Uterus (tissue), 4 donors: ENCODE results near the gene PDK4. TPM values are rescaled to one million over a fixed set of nuclear protein-coding genes. Genes with fewer than 3 reads are reported as not detected.

Experiments
- DNase-seq, 2 donors: peaks; one replicate each; pipeline ENCODE4 v3.0.0-alpha.2; 2019 to 2020
- H3K27ac ChIP-seq, 2 donors: fragments of 200-600 bp; sonication (generic); 1 replicate in 1 of 2; 2 replicates in 1 of 2; pipeline ENCODE4 v1.5.1; 2016 to 2018
- H3K27me3 ChIP-seq, 2 donors: fragments of 200-600 bp; sonication (generic); one replicate each; pipeline ENCODE4 v1.5.1; 2018 to 2019; ENCODE audit warnings: control low read depth in 1 of 2
- H3K36me3 ChIP-seq, 2 donors: fragments of 200-600 bp; sonication (generic); one replicate each; pipeline ENCODE4 v1.5.1; 2019; ENCODE audit warnings: control low read depth in 1 of 2
- H3K4me1 ChIP-seq, 2 donors: fragments of 200-600 bp; sonication (generic); one replicate each; pipeline ENCODE4 v1.5.1; 2018 to 2019; ENCODE audit warnings: control low read depth in 1 of 2
- H3K4me3 ChIP-seq, 2 donors: fragments of 200-600 bp; sonication (generic); 1 replicate in 1 of 2; 2 replicates in 1 of 2; pipeline ENCODE4 v1.5.1; 2018 to 2019; ENCODE audit warnings: mild to moderate bottlenecking in 1 of 2
- H3K9me3 ChIP-seq, 2 donors: fragments of 200-600 bp; sonication (generic); one replicate each; pipeline ENCODE4 v1.5.1; 2019; ENCODE audit warnings: control low read depth in 1 of 2
- CTCF ChIP-seq, 4 experiments: fragments of 200-600 bp in 2 of 4; fragments of 450-650 bp in 2 of 4; sonication (generic) in 2 of 4; IDR thresholded peaks; one replicate each; pipeline ENCODE4 v1.5.1; 2016 to 2019; ENCODE audit warnings: antibody characterized with exemption in 4 of 4, mild to moderate bottlenecking in 2 of 4, moderate library complexity in 1 of 4
- POLR2A ChIP-seq, 2 donors: fragments of 450-650 bp; IDR thresholded peaks; one replicate each; pipeline ENCODE4 v1.6.1; 2016; ENCODE audit warnings: antibody characterized with exemption in 2 of 2, mild to moderate bottlenecking in 1 of 2, moderate library complexity in 1 of 2
- intact Hi-C: fragments of 100-400 bp; cut with DNase I; formaldehyde crosslinking; loops from one replicate; pipeline ENCODE4 v1.15.1; 2023; ENCODE audit warnings: low total_unique reads
- total RNA-seq, 4 donors: library from RNA; depleted of rRNA in 3 of 4; stranded (reverse); fragments of >200 nt in 3 of 4; gene quantifications; one replicate each; pipeline versions ENCODE4 v1.1.0 to v1.2.4, GENCODE V29; 2014 to 2023
- donor health status: DM: yes; HTN: yes; CAD: no.

Gene PDK4
- total RNA-seq, 4 donors from 2014 or later, result 12.0 to 509 (median 177) TPM

- intact Hi-C loops, result no loop called here
- Histone ChIP-seq H3K4me1 (no peaks in the 10 kb centered on the region), H3K4me3 (no peak overlapping the region), H3K36me3 (no peaks in the 10 kb centered on the region), H3K9me3 (no peaks in the 10 kb centered on the region), H3K27ac (no peak overlapping the region), H3K27me3 (no peaks in the 10 kb centered on the region)
- TF ChIP-seq CTCF (IDR thresholded peaks at IDR 0.05), result no peak
- no peak for TF ChIP-seq POLR2A (IDR thresholded peaks at IDR 0.05)
- no peak for DNase-seq
Observed at GRCh38 chr7:95535662-95536061, 60.7 kb downstream of the PDK4 start.

GRCh38 chr7:95534796-95535195, 61.5 kb downstream of the PDK4 start:
- DNase-seq, result no peak
- H3K9me3 ChIP-seq, result no peaks in the 10 kb centered on the region
- H3K4me1 ChIP-seq, result no peaks in the 10 kb centered on the region
- H3K36me3 ChIP-seq, result no peaks in the 10 kb centered on the region
- no peak overlapping the region for H3K27ac ChIP-seq
- H3K4me3 ChIP-seq, result no peak overlapping the region
- TF ChIP-seq CTCF (IDR thresholded peaks at IDR 0.05) (no peak), POLR2A (IDR thresholded peaks at IDR 0.05) (no peak)
- H3K27me3 ChIP-seq, result no peaks in the 10 kb centered on the region
- intact Hi-C loops, result no loop called here

Other genes with a start within 250 kb of the PDK4 start
- gene PON3, start 200.1 kb downstream of the PDK4 start, total RNA-seq, result 10 to 100 TPM in 2 of 4 donors, not detected in 2; 10.1 to 10.6 TPM
- 10 to 100 TPM; 41.8 to 91.0 (median 75.8) TPM for gene PON2, start 161.5 kb downstream of the PDK4 start, total RNA-seq
- 1 to 10 TPM in 1 of 4 donors, under 1 TPM in 1, not detected in 2; 0.34 to 1.5 TPM for gene ASB4, start 110.6 kb downstream of the PDK4 start, total RNA-seq
- 10 to 100 TPM in 2 of 4 donors, 1 to 10 TPM in 2; 1.9 to 17.9 (median 8.7) TPM for gene DYNC1I1, start 176.0 kb upstream of the PDK4 start, total RNA-seq